Hepatocyte (in vitro differentiated cells): Measurements from ENCODE around the gene PKD1L1. TPM values are rescaled to one million over a fixed set of nuclear protein-coding genes. Genes with fewer than 3 reads are reported as not detected.

Experiments used
- DNase-seq: peaks from one replicate; pipeline ENCODE4 v3.0.0-alpha.2; 2016; ENCODE audit warnings: low spot score
- H2AFZ ChIP-seq: fragments of 200-600 bp; sonication (generic); 2 replicates; pipeline ENCODE4 v1.6.0; 2016; ENCODE audit warnings: antibody characterized with exemption, mild to moderate bottlenecking
- H3K27ac ChIP-seq: fragments of 200-600 bp; sonication (generic); 2 replicates; pipeline ENCODE4 v1.5.1; 2016; ENCODE audit warnings: mild to moderate bottlenecking
- H3K27me3 ChIP-seq: fragments of 200-600 bp; sonication (generic); 2 replicates; pipeline ENCODE4 v1.6.1; 2016
- H3K36me3 ChIP-seq: fragments of 200-600 bp; sonication (generic); replicated peaks from 2 replicates; pipeline ENCODE4 v1.5.1; 2016; ENCODE audit warnings: low read depth; ENCODE audit not compliant: insufficient read depth
- H3K4me1 ChIP-seq: fragments of 200-600 bp; sonication (generic); 2 replicates; pipeline ENCODE4 v1.5.1; 2016; ENCODE audit warnings: mild to moderate bottlenecking, moderate library complexity; ENCODE audit not compliant: insufficient read depth
- H3K4me2 ChIP-seq: fragments of 200-600 bp; sonication (generic); 2 replicates; pipeline ENCODE4 v1.6.0; 2016
- H3K4me3 ChIP-seq: fragments of 200-600 bp; sonication (generic); 2 replicates; pipeline ENCODE4 v1.5.1; 2016; ENCODE audit warnings: mild to moderate bottlenecking
- H3K79me2 ChIP-seq: fragments of 200-600 bp; sonication (generic); 2 replicates; pipeline ENCODE4 v1.6.0; 2017; ENCODE audit warnings: mild to moderate bottlenecking
- H3K9me2 ChIP-seq: fragments of 200-600 bp; sonication (generic); replicated peaks from 2 replicates; pipeline ENCODE4 v1.6.0; 2017; ENCODE audit warnings: mild to moderate bottlenecking; ENCODE audit not compliant: insufficient read depth
- H3K9me3 ChIP-seq: fragments of 200-600 bp; sonication (generic); 2 replicates; pipeline ENCODE4 v1.5.1; 2016; ENCODE audit warnings: low read depth, mild to moderate bottlenecking
- H4K20me1 ChIP-seq: fragments of 200-600 bp; sonication (generic); 2 replicates; pipeline ENCODE4 v1.6.0; 2016; ENCODE audit warnings: mild to moderate bottlenecking; ENCODE audit not compliant: insufficient read depth, poor library complexity, severe bottlenecking
- EZH2 ChIP-seq: fragments of 200-600 bp; sonication (generic); IDR thresholded peaks from 2 replicates; pipeline ENCODE4 v1.6.1; 2016; ENCODE audit warnings: antibody characterized with exemption, mild to moderate bottlenecking, borderline replicate concordance
- EZH2phosphoT487 ChIP-seq: fragments of 200-600 bp; sonication (generic); IDR thresholded peaks from one replicate; pipeline ENCODE4 v1.6.1; 2018; ENCODE audit warnings: antibody characterized with exemption, mild to moderate bottlenecking, low read depth, moderate library complexity; ENCODE audit not compliant: unreplicated experiment, severe bottlenecking
- WGBS: methylation state at CpG from one replicate; pipeline ENCODE4 v1.1.6; 2016; ENCODE audit warnings: low lambda C conversion rate; ENCODE audit errors: missing lambda C conversion rate; 5-methylcytosine and 5-hydroxymethylcytosine counted together
- polyA plus RNA-seq: library from polyadenylated mRNA; unstranded; fragments of >200 nt; fragmentation: Nextera tagmentation; extraction: Ambion mirVana; gene quantifications from 2 replicates; pipeline ENCODE4 v1.2.1, GENCODE V29; 2016
- total RNA-seq: library from RNA; depleted of rRNA; stranded (reverse); fragments of >200 nt; gene quantifications from 2 replicates; pipeline ENCODE4 v1.2.3, GENCODE V29; 2014
- TF ChIP-seq, protein P1 (sequence below): fragments of 200-600 bp; sonication (generic); IDR thresholded peaks from 2 replicates; pipeline ENCODE4 v1.5.1; 2016; ENCODE audit warnings: antibody characterized with exemption, mild to moderate bottlenecking; ENCODE audit not compliant: poor library complexity

Gene PKD1L1
- total and polyA plus RNA-seq, 2 experiments from 2014 or later = 0.07 TPM

DNA sequence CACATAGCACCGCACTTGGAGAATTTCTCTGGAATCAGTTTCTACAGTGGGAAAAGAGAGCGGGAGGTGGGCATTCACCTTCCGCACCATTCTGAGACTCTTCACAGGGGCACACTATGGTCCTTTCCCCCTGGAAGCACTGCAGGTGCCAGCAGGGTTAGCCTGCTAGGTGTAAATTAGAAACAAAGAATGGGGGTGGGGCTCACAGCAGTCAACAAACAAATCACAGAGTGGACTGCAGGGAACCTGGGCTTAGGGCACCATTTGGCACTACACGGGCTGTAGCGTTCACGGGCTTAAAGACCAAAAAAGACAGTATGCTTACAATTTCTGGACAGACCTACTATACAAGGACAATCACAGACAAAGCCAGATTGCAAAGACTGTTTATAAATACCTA is 8.0 kb upstream of the PKD1L1 start:
- H3K9me2 ChIP-seq = no peaks in the 10 kb centered on the region
- no peaks in the 10 kb centered on the region for H3K9me3 ChIP-seq
- no peaks in the 10 kb centered on the region for H4K20me1 ChIP-seq
- H3K27me3 ChIP-seq = no peaks in the 10 kb centered on the region
- no peak overlapping the region for H3K27ac ChIP-seq
- peaks cover under 1% of the 10 kb centered on the region for H3K4me1 ChIP-seq
- 83% methylated on average over 6 of the region's 6 CpGs for WGBS
- DNase-seq = no peak
- H3K79me2 ChIP-seq = no peaks in the 10 kb centered on the region
- no peak overlapping the region for H3K4me3 ChIP-seq
- H2AFZ ChIP-seq = no peak overlapping the region
- no peak overlapping the region for H3K4me2 ChIP-seq
- no peaks in the 10 kb centered on the region for H3K36me3 ChIP-seq
- TF ChIP-seq, protein P1, sequence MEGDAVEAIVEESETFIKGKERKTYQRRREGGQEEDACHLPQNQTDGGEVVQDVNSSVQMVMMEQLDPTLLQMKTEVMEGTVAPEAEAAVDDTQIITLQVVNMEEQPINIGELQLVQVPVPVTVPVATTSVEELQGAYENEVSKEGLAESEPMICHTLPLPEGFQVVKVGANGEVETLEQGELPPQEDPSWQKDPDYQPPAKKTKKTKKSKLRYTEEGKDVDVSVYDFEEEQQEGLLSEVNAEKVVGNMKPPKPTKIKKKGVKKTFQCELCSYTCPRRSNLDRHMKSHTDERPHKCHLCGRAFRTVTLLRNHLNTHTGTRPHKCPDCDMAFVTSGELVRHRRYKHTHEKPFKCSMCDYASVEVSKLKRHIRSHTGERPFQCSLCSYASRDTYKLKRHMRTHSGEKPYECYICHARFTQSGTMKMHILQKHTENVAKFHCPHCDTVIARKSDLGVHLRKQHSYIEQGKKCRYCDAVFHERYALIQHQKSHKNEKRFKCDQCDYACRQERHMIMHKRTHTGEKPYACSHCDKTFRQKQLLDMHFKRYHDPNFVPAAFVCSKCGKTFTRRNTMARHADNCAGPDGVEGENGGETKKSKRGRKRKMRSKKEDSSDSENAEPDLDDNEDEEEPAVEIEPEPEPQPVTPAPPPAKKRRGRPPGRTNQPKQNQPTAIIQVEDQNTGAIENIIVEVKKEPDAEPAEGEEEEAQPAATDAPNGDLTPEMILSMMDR = no peak
- TF ChIP-seq EZH2phosphoT487 = no peak

DNA sequence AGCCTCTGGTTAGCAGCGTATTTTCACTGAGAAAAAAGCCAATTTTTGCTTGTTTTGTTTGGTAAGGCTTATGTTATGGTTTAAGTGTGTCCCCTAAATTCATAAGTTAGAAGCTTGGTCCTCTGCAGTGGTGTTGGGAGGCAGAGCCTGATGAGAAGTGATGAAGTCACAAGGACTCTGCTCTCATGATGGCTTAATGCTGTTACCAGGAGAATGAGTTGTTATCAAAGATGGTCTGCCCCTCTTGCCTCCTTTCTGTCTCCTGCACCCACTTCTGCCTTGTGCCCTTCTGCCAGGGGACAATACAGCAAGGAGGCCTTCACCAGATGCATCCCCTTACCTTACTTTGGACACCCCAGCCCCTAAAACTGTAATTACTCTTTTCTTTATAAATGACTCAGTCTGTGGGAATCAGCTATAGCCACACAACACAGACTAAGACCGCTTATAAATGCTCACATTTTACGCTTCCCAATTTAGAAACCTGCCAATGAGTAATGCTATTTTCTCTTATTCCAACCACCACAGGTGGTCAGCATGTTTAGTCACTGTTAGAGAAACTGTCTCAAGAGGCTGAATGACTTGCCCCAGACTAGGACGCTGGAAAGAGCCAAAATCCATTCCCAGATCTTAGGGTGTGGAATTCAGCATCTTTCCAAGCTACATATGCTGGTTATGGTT is 6.1 kb upstream of the PKD1L1 start:
- H3K4me1 ChIP-seq = peaks cover 7% of the 10 kb centered on the region
- no peaks in the 10 kb centered on the region for H3K27me3 ChIP-seq
- H3K4me2 ChIP-seq = no peak overlapping the region
- no peaks in the 10 kb centered on the region for H3K9me2 ChIP-seq
- no peak for DNase-seq
- no peaks in the 10 kb centered on the region for H3K79me2 ChIP-seq
- no peak overlapping the region for H3K27ac ChIP-seq
- H3K4me3 ChIP-seq = no peak overlapping the region
- H4K20me1 ChIP-seq = no peaks in the 10 kb centered on the region
- WGBS = 94% methylated on average over 4 of the region's 4 CpGs
- no peaks in the 10 kb centered on the region for H3K36me3 ChIP-seq
- no peaks in the 10 kb centered on the region for H3K9me3 ChIP-seq
- TF ChIP-seq EZH2phosphoT487 (no peak), EZH2 (no peak)
- TF ChIP-seq, protein P1 = no peak
- no peak overlapping the region for H2AFZ ChIP-seq

DNA sequence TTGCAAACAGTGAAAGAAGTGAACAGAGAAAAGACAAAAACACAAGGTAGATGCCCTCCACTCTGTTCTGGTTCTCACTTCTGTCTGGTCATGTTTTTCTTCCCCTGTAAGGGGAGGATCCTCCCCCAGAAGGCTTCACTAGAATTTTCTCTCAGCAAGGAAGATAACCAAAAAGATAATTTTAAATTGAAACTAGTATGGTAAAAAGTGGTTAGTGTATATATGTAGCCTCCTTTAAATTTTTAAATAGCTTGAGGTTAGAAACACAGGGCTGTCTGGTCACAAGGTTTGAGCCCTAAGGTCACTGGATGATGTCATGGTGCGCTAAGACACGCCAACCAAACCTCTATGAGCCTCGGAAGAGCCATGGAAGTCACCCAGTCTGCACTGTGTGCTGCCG is 5.6 kb upstream of the PKD1L1 start:
- Histone ChIP-seq H3K36me3 (no peaks in the 10 kb centered on the region), H3K4me2 (no peak overlapping the region), H3K9me3 (no peaks in the 10 kb centered on the region), H3K79me2 (no peaks in the 10 kb centered on the region), H3K9me2 (no peaks in the 10 kb centered on the region), H3K4me1 (peaks cover 7% of the 10 kb centered on the region), H3K27me3 (no peaks in the 10 kb centered on the region), H3K27ac (no peak overlapping the region), H3K4me3 (no peak overlapping the region), H4K20me1 (no peaks in the 10 kb centered on the region), H2AFZ (no peak overlapping the region)
- no peak for DNase-seq
- 93% methylated on average over 4 of the region's 4 CpGs for WGBS
- TF ChIP-seq EZH2 = no peak

GRCh38 chr7:47952224-47952623 is 4.0 kb upstream of the PKD1L1 start:
- Histone ChIP-seq H3K4me1 (peaks cover 7% of the 10 kb centered on the region), H3K4me3 (no peak overlapping the region), H3K36me3 (no peaks in the 10 kb centered on the region), H2AFZ (no peak overlapping the region), H3K27ac (no peak overlapping the region), H3K4me2 (no peak overlapping the region), H3K9me2 (no peaks in the 10 kb centered on the region), H3K27me3 (no peaks in the 10 kb centered on the region), H3K79me2 (no peaks in the 10 kb centered on the region), H3K9me3 (no peaks in the 10 kb centered on the region), H4K20me1 (no peaks in the 10 kb centered on the region)
- WGBS = 80% methylated on average over 4 of the region's 4 CpGs
- TF ChIP-seq, protein P1 = no peak
- no peak for DNase-seq
